Ovary (tissue), 9 donors: ENCODE results near the gene POLH. TPM values are rescaled to one million over a fixed set of nuclear protein-coding genes. Genes with fewer than 3 reads are reported as not detected.

Experiments
- DNase-seq, 5 donors: peaks; one replicate each; pipeline ENCODE4 v3.0.0-alpha.2; 2019 to 2020
- H3K27ac ChIP-seq, 2 donors: fragments of 200-600 bp; one replicate each; pipeline versions ENCODE4 v1.5.1 to v1.8.0; 2019 to 2022
- H3K27me3 ChIP-seq: fragments of 200-600 bp; one replicate; pipeline ENCODE4 v1.8.0; 2022
- H3K36me3 ChIP-seq: fragments of 200-600 bp; sonication (generic); one replicate; pipeline ENCODE4 v1.5.1; 2019
- H3K4me1 ChIP-seq: one replicate; pipeline ENCODE4 v1.8.1; 2013; ENCODE audit warnings: mild to moderate bottlenecking, moderate library complexity; ENCODE audit not compliant: insufficient read depth
- H3K4me3 ChIP-seq: fragments of 200-600 bp; sonication (generic); one replicate; pipeline ENCODE4 v1.5.1; 2017
- H3K9me3 ChIP-seq, 2 donors: fragments of 200-600 bp in 1 of 2; sonication (generic) in 1 of 2; one replicate each; pipeline versions ENCODE4 v1.5.1 to v1.8.1; 2013 to 2019; ENCODE audit warnings: mild to moderate bottlenecking in 1 of 2, moderate library complexity in 1 of 2
- EP300 ChIP-seq: sonication (generic); formaldehyde crosslinking; IDR thresholded peaks from one replicate; pipeline ENCODE4 v1.6.1; 2017; ENCODE audit warnings: antibody characterized with exemption
- POLR2A ChIP-seq: fragments of 450-650 bp; IDR thresholded peaks from one replicate; pipeline ENCODE4 v1.6.1; 2017; ENCODE audit warnings: antibody characterized with exemption, mild to moderate bottlenecking, moderate library complexity
- WGBS, 3 donors: extraction: QIAGEN DNeasy Blood & Tissue Kit in 1 of 3; methylation state at CpG; one replicate each; pipeline versions ENCODE4 v1.1.5 to v1.1.7; 2013 to 2017; 5-methylcytosine and 5-hydroxymethylcytosine counted together
- intact Hi-C, 4 donors: fragments of 100-400 bp; cut with DNase I; formaldehyde crosslinking; loops; one replicate each; pipeline versions ENCODE4 v1.11.0 to v1.15.1; 2022 to 2023
- polyA plus RNA-seq, 2 donors: library from polyadenylated mRNA; stranded (reverse); fragments of 200-250 nt in 1 of 2; fragments of 350-450 nt in 1 of 2; fragmentation: Illumina TruSeq in 1 of 2; extraction: RNeasy Lipid Tissue Mini Kit (QIAGEN cat#74804) in 1 of 2; gene quantifications; one replicate each; pipeline ENCODE4 v1.2.3, GENCODE V29; 2013 to 2014
- total RNA-seq, 7 donors: library from RNA; depleted of rRNA in 2 of 7; stranded (reverse); fragments of >200 nt in 2 of 7; fragmentation: NEBNext Ultra II Directional in 3 of 7; extraction: Animal tissue kit (Norgen Biotek cat#: 25700) in 3 of 7; gene quantifications; one replicate each; pipeline versions ENCODE4 v1.1.0 to v1.2.4, GENCODE V29; 2016 to 2023
- TF ChIP-seq, protein P1 (sequence below), 3 donors: fragments of 450-650 bp in 2 of 3; fragments of 200-600 bp in 1 of 3; IDR thresholded peaks; one replicate each; pipeline versions ENCODE4 v1.5.1 to v1.8.0; 2016 to 2022; ENCODE audit warnings: antibody characterized with exemption in 3 of 3, mild to moderate bottlenecking in 1 of 3
- donor health status: DM: no; HTN: no; CAD: no; lungs with moderate emphysema.
- donor health status: DM: no; HTN: no; CAD: no.
- donor health status: Bipolar disorder and iron deficiency.
- donor health status: DM: yes; HTN: yes; CAD: no.
- donor health status: DM: no; HTN: no; CAD: no.
- donor health status: DM: yes; HTN: yes; CAD: no.

The POLH gene
- total and polyA plus RNA-seq, 9 donors, result 4.6 to 15.5 (median 8.6) TPM

DNA sequence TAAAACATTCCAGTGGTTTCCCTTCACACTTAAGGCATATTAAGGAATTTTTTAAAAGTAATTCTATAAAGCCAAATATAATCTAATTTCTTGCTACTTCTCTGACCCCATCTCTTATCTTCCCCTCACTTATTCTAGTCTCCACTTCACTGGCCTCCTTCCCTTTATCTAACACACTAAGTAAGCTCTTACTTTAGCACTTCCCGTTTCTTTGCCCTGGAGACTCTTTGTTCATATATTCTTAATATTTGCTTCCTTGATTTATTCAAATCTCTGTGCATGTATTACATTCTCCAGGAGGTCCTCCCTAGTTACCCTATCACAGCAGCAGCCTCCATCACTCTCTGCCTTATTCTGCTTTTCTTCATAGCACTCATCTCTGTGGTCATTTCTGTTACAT is 32.8 kb downstream of the POLH start:
- Histone ChIP-seq H3K9me3 (no peaks in the 10 kb centered on the region), H3K27me3 (no peaks in the 10 kb centered on the region), H3K36me3 (no peaks in the 10 kb centered on the region), H3K27ac (no peak overlapping the region), H3K4me3 (no peak overlapping the region), H3K4me1 (no peaks in the 10 kb centered on the region)
- 78 to 84% (median 78%) methylated on average over 1 of the region's 1 CpG for WGBS, 3 donors
- intact Hi-C loops, result loop anchor here in 2 of 4 donors (5.0 to 10.0 kb wide), 2 partner anchors 466 to 468 kb away; no protein-coding TSS in a partner anchor
- no peak for TF ChIP-seq POLR2A
- TF ChIP-seq, protein P1, sequence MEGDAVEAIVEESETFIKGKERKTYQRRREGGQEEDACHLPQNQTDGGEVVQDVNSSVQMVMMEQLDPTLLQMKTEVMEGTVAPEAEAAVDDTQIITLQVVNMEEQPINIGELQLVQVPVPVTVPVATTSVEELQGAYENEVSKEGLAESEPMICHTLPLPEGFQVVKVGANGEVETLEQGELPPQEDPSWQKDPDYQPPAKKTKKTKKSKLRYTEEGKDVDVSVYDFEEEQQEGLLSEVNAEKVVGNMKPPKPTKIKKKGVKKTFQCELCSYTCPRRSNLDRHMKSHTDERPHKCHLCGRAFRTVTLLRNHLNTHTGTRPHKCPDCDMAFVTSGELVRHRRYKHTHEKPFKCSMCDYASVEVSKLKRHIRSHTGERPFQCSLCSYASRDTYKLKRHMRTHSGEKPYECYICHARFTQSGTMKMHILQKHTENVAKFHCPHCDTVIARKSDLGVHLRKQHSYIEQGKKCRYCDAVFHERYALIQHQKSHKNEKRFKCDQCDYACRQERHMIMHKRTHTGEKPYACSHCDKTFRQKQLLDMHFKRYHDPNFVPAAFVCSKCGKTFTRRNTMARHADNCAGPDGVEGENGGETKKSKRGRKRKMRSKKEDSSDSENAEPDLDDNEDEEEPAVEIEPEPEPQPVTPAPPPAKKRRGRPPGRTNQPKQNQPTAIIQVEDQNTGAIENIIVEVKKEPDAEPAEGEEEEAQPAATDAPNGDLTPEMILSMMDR (IDR thresholded peaks at IDR 0.05), result no peak
- no peak for TF ChIP-seq EP300
- no peak for DNase-seq

DNA sequence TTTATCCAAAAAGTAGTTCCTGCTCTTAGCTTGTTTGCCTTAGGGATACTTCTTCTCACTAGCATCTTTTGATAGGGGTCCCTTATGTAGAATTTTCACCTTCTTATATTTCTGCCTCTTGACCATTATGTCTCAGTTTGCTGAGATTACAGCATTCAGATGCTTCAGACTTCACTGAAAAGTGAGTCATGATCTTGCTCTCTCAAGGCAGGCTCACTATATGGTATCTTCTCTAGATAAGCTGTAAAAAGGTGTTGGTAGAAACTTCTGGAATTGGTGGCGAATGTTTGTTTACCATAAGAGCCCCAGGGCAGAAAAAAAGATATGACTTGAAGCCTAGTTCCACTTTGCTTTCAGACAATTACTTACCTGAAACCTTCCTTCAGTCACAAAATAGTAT is 33.4 kb downstream of the POLH start:
- DNase-seq, result no peak
- no peaks in the 10 kb centered on the region for H3K27me3 ChIP-seq
- intact Hi-C loops, result loop anchor here in 2 of 4 donors (5.0 to 10.0 kb wide), 2 partner anchors 465 to 468 kb away; no protein-coding TSS in a partner anchor
- 89 to 97% (median 95%) methylated on average over 1 of the region's 1 CpG for WGBS, 3 donors
- no peak overlapping the region for H3K4me3 ChIP-seq
- TF ChIP-seq, protein P1 (IDR thresholded peaks at IDR 0.05), result no peak
- no peak for TF ChIP-seq EP300
- no peaks in the 10 kb centered on the region for H3K36me3 ChIP-seq
- H3K9me3 ChIP-seq, result no peaks in the 10 kb centered on the region
- no peak overlapping the region for H3K27ac ChIP-seq
- no peaks in the 10 kb centered on the region for H3K4me1 ChIP-seq

DNA sequence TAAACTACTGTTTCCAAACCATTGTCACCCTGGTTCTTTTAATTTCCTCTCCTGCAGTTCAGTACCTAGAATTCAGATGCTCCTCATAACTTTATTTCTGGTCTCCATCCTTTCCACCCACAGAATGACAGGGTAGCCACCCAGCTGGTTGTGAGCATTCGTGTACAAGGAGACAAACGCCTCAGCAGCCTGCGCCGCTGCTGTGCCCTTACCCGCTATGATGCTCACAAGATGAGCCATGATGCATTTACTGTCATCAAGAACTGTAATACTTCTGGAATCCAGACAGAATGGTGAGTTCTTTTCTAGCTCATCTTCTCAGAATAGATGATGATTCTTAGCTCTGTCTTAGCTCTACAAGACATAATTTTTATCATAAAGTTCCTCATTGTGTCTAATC is 34.4 kb downstream of the POLH start:
- TF ChIP-seq, protein P1 (IDR thresholded peaks at IDR 0.05), result no peak
- TF ChIP-seq EP300 (no peak), POLR2A (no peak)
- no peaks in the 10 kb centered on the region for H3K9me3 ChIP-seq
- intact Hi-C loops, result no loop called here
- no peak for DNase-seq
- H3K36me3 ChIP-seq, result no peaks in the 10 kb centered on the region
- WGBS, 3 donors, result 94 to 98% (median 97%) methylated on average over 5 of the region's 5 CpGs
- no peaks in the 10 kb centered on the region for H3K27me3 ChIP-seq
- H3K4me1 ChIP-seq, result no peaks in the 10 kb centered on the region
- no peak overlapping the region for H3K27ac ChIP-seq
- no peak overlapping the region for H3K4me3 ChIP-seq

DNA sequence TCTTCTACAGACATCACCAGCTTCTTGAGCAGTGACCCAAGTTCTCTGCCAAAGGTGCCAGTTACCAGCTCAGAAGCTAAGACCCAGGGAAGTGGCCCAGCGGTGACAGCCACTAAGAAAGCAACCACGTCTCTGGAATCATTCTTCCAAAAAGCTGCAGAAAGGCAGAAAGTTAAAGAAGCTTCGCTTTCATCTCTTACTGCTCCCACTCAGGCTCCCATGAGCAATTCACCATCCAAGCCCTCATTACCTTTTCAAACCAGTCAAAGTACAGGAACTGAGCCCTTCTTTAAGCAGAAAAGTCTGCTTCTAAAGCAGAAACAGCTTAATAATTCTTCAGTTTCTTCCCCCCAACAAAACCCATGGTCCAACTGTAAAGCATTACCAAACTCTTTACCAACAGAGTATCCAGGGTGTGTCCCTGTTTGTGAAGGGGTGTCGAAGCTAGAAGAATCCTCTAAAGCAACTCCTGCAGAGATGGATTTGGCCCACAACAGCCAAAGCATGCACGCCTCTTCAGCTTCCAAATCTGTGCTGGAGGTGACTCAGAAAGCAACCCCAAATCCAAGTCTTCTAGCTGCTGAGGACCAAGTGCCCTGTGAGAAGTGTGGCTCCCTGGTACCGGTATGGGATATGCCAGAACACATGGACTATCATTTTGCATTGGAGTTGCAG is 37.9 kb downstream of the POLH start:
- DNase-seq, result no peak
- Histone ChIP-seq H3K4me1 (no peaks in the 10 kb centered on the region), H3K27ac (no peak overlapping the region), H3K36me3 (no peaks in the 10 kb centered on the region), H3K9me3 (no peaks in the 10 kb centered on the region), H3K27me3 (no peaks in the 10 kb centered on the region), H3K4me3 (no peak overlapping the region)
- intact Hi-C loops, result no loop called here
- WGBS, 3 donors, result 92 to 95% (median 93%) methylated on average over 6 of the region's 6 CpGs
- TF ChIP-seq POLR2A, result no peak
- TF ChIP-seq, protein P1 (IDR thresholded peaks at IDR 0.05), result no peak
- no peak for TF ChIP-seq EP300
